GM23338 (cell line): Measurements from ENCODE around the gene SPATA25.

Experiments used
- CTCF ChIP-seq, 2 experiments: fragments of 200-600 bp in 1 of 2; sonication (generic) in 1 of 2; conservative IDR thresholded peaks; 2 replicates each; pipeline versions ENCODE4 v1.5.1 to v1.6.1; 2016 to 2017; ENCODE audit warnings: antibody characterized with exemption in 2 of 2, low read depth in 2 of 2, mild to moderate bottlenecking in 2 of 2, moderate library complexity in 1 of 2
- POLR2AphosphoS5 ChIP-seq: IDR thresholded peaks from 2 replicates; pipeline ENCODE4 v1.6.1; 2016; ENCODE audit warnings: antibody characterized with exemption, low read depth
- REST ChIP-seq: IDR thresholded peaks from one replicate; pipeline ENCODE4 v1.6.1; 2018; ENCODE audit warnings: antibody characterized with exemption; ENCODE audit not compliant: unreplicated experiment

- TF ChIP-seq REST (no peak), CTCF (conservative IDR thresholded peaks at IDR 0.05; ENCODE audit: low read depth in 2 of 2) (no peak), POLR2AphosphoS5 (no peak)
Measured at GRCh38 chr20:45908084-45908483, 20.7 kb upstream of the SPATA25 start.
